ENCODE results near the gene PDGFC.

- no peak for TF ChIP-seq EZH2 (IDR thresholded peaks at IDR 0.05)
- TF ChIP-seq POLR2AphosphoS5 (IDR thresholded peaks at IDR 0.05; ENCODE audit: borderline replicate concordance, low read depth, low read length) = no peak
- TF ChIP-seq FOXP2 (optimal IDR thresholded peaks at IDR 0.05; ENCODE audit: control extremely low read depth, extremely low read length, insufficient read depth) = no peak
Observed at GRCh38 chr4:156764846-156765245, 206.8 kb downstream of the PDGFC start.
